Nephron (organoid): ENCODE results near the gene NEDD4L.

Source experiments
- H3K27ac Mint-ChIP-seq, 3 experiments: 2 replicates each; pipeline ENCODE4 v1.8.0; 2020; ENCODE audit warnings: mixed read lengths in 3 of 3, mild to moderate bottlenecking in 2 of 3, moderate library complexity in 1 of 3
- H3K27me3 Mint-ChIP-seq: 2 replicates; pipeline ENCODE4 v1.8.0; 2021; ENCODE audit warnings: low read depth, mild to moderate bottlenecking, moderate library complexity, mixed read lengths
- H3K36me3 Mint-ChIP-seq: 2 replicates; pipeline ENCODE4 v1.8.0; 2020; ENCODE audit warnings: low read depth, mixed read lengths
- H3K4me1 Mint-ChIP-seq: 2 replicates; pipeline ENCODE4 v1.8.0; 2020; ENCODE audit warnings: mixed read lengths
- H3K4me3 Mint-ChIP-seq, 3 experiments: 2 replicates each; pipeline ENCODE4 v1.8.0; 2020; ENCODE audit warnings: mild to moderate bottlenecking in 3 of 3, mixed read lengths in 3 of 3, moderate library complexity in 2 of 3
- H3K9me3 Mint-ChIP-seq: 2 replicates; pipeline ENCODE4 v1.8.0; 2020; ENCODE audit warnings: mixed read lengths
- TF ChIP-seq, protein P1 (sequence below), 3 experiments: fragments of 200-600 bp; sonication (generic); IDR thresholded peaks; one replicate each; pipeline ENCODE4 v1.5.0; 2021; ENCODE audit warnings: antibody characterized with exemption in 3 of 3; ENCODE audit not compliant: unreplicated experiment in 3 of 3

Gene NEDD4L

DNA sequence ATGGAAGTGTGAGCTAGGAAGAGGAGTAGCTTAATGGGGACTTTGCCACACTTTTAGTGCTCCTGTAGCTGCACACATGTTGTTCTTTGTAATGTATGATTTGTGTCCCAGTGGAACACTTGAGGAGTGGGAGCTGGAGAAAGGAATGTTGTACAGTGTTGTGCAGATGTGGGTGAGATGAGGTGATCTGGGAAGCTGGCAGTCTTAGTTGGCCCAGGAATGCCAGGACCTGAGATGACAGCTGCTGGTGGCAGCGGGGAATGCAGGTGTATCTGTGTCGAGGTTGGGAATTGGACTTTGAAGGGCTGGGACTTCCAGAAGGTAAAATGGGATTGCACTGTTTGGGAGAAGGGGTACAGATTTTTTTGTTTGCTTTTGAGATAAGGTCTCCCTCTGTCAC lies 23.6 kb downstream of the NEDD4L start:
- Mint-ChIP-seq H3K4me3 (no peak overlapping the region), H3K27ac (peak overlapping the region; percentile 8 to 84 (median 48)), H3K9me3 (peaks cover 4% of the 10 kb centered on the region), H3K27me3 (no peaks in the 10 kb centered on the region), H3K36me3 (peaks cover 28% of the 10 kb centered on the region), H3K4me1 (peaks cover 12% of the 10 kb centered on the region)
- TF ChIP-seq, protein P1, sequence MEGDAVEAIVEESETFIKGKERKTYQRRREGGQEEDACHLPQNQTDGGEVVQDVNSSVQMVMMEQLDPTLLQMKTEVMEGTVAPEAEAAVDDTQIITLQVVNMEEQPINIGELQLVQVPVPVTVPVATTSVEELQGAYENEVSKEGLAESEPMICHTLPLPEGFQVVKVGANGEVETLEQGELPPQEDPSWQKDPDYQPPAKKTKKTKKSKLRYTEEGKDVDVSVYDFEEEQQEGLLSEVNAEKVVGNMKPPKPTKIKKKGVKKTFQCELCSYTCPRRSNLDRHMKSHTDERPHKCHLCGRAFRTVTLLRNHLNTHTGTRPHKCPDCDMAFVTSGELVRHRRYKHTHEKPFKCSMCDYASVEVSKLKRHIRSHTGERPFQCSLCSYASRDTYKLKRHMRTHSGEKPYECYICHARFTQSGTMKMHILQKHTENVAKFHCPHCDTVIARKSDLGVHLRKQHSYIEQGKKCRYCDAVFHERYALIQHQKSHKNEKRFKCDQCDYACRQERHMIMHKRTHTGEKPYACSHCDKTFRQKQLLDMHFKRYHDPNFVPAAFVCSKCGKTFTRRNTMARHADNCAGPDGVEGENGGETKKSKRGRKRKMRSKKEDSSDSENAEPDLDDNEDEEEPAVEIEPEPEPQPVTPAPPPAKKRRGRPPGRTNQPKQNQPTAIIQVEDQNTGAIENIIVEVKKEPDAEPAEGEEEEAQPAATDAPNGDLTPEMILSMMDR (IDR thresholded peaks at IDR 0.05; ENCODE audit: unreplicated experiment in 3 of 3): peak in 1 of 3 experiments; percentile 10

GRCh38 chr18:58069099-58069498 lies 25.1 kb downstream of the NEDD4L start:
- TF ChIP-seq, protein P1 (IDR thresholded peaks at IDR 0.05; ENCODE audit: unreplicated experiment in 3 of 3): no peak
- H3K27me3 Mint-ChIP-seq: no peaks in the 10 kb centered on the region
- peak overlapping the region; percentile 25 to 93 (median 64) for H3K27ac Mint-ChIP-seq
- H3K4me3 Mint-ChIP-seq: no peak overlapping the region
- H3K4me1 Mint-ChIP-seq: peaks cover 12% of the 10 kb centered on the region
- peaks cover 36% of the 10 kb centered on the region for H3K36me3 Mint-ChIP-seq
- H3K9me3 Mint-ChIP-seq: peaks cover 8% of the 10 kb centered on the region

- TF ChIP-seq, protein P1 (IDR thresholded peaks at IDR 0.05; ENCODE audit: unreplicated experiment in 3 of 3): no peak
- Mint-ChIP-seq H3K4me3 (no peak overlapping the region), H3K27ac (peak overlapping the region; percentile 25 to 93 (median 64)), H3K27me3 (no peaks in the 10 kb centered on the region), H3K4me1 (peaks cover 12% of the 10 kb centered on the region), H3K36me3 (peaks cover 36% of the 10 kb centered on the region), H3K9me3 (peaks cover 8% of the 10 kb centered on the region)
Measured at GRCh38 chr18:58069721-58070292, 25.8 kb downstream of the NEDD4L start.

DNA sequence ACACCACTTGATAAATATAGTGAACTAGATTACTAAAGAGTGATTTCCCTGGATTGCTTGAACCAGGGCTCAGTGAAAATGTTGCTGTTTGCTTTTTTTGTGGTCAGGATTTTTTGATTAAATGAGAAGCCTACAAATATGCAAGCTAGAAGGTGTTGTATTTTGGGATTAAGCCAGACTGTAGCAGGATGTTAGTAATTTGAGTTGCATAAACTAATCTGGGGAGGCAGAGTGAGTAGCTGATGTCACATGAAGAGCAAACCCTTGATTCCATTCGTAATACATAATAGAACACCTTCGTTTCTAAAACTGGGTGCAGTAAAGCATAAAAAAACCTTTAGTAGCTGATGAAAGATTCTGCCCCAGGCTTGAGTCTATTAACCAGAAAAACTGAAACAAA lies 32.0 kb downstream of the NEDD4L start:
- peaks cover 6% of the 10 kb centered on the region for H3K4me1 Mint-ChIP-seq

DNA sequence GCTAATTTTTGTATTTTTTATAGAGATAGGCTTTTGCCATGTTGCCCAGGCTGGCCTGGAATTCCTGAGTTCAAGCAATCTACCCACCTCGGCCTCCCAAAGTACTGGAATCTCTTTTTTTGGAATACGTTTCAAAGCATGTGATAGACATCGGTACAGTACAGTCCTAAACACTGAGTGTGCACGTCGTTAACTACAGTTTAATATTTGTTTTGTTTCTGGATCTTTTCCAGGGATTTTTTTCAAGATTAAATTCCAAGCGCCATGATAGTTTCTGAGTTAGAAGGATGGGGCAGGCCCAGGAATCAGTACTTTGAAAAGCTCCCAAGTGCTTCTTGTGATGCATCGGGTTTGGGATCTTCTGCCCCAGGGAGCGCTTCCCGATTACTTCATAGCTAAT lies 33.3 kb downstream of the NEDD4L start:
- peaks cover 4% of the 10 kb centered on the region for H3K9me3 Mint-ChIP-seq
- peaks cover 6% of the 10 kb centered on the region for H3K4me1 Mint-ChIP-seq
- TF ChIP-seq, protein P1 (IDR thresholded peaks at IDR 0.05; ENCODE audit: unreplicated experiment in 3 of 3): no peak
- no peaks in the 10 kb centered on the region for H3K27me3 Mint-ChIP-seq
- H3K36me3 Mint-ChIP-seq: peaks cover 18% of the 10 kb centered on the region
- H3K4me3 Mint-ChIP-seq: no peak overlapping the region
- H3K27ac Mint-ChIP-seq: no peak overlapping the region

More for the DNA sequence above, 32.0 kb downstream of the NEDD4L start:
- peaks cover 8% of the 10 kb centered on the region for H3K9me3 Mint-ChIP-seq
- H3K4me3 Mint-ChIP-seq: no peak overlapping the region
- H3K27me3 Mint-ChIP-seq: no peaks in the 10 kb centered on the region
- peaks cover 27% of the 10 kb centered on the region for H3K36me3 Mint-ChIP-seq
- peak overlapping the region in 1 of 3 experiments; percentile 12 for H3K27ac Mint-ChIP-seq
- TF ChIP-seq, protein P1 (IDR thresholded peaks at IDR 0.05; ENCODE audit: unreplicated experiment in 3 of 3): no peak
